GM06990 (cell line): ENCODE data around the gene CLEC1B.

ENCODE experiments used
- DNase-seq: peaks from one replicate; pipeline ENCODE4 v3.0.0-alpha.2; 2011; ENCODE audit not compliant: insufficient read length; ENCODE audit errors: extremely low read depth
- H3K27me3 ChIP-seq: replicated peaks from 2 replicates; pipeline ENCODE4 v1.6.0; 2011; ENCODE audit warnings: low read length; ENCODE audit not compliant: control insufficient read depth, insufficient read depth
- H3K36me3 ChIP-seq: 2 replicates; pipeline ENCODE4 v1.5.1; 2011; ENCODE audit warnings: low read length; ENCODE audit not compliant: control insufficient read depth, insufficient read depth
- H3K4me3 ChIP-seq: replicated peaks from 2 replicates; pipeline ENCODE4 v1.5.1; 2011; ENCODE audit warnings: low read depth, mild to moderate bottlenecking, control low read depth, low read length
- CTCF ChIP-seq: IDR thresholded peaks from 2 replicates; pipeline ENCODE4 v1.5.1; 2011; ENCODE audit warnings: low read length, control low read depth, mild to moderate bottlenecking, inconsistent platforms; ENCODE audit not compliant: insufficient read depth, poor library complexity, severe bottlenecking

Gene CLEC1B

DNA sequence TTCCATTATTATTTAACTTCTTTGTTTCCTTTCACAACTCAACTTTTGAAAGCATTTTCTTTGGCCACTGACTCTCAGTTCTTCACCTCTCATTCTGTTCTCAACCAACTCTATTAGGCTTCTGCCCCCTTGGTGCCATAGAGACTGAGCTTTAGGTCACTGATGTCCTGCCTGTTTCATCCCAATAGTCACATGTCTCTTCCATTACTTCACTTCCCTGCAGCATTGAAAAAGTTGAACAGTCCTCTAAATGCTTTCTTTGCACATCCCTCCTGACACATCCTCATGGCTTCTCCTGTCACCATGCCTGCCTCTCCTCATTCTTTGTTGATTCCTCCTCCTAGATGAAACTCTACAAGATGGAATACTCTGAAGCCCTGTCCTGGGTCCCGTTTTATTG, 25.0 kb downstream of the CLEC1B start:
- no peak for DNase-seq
- TF ChIP-seq CTCF: no peak
- Histone ChIP-seq H3K36me3 (no peaks in the 10 kb centered on the region), H3K27me3 (no peaks in the 10 kb centered on the region), H3K4me3 (no peak overlapping the region)

DNA sequence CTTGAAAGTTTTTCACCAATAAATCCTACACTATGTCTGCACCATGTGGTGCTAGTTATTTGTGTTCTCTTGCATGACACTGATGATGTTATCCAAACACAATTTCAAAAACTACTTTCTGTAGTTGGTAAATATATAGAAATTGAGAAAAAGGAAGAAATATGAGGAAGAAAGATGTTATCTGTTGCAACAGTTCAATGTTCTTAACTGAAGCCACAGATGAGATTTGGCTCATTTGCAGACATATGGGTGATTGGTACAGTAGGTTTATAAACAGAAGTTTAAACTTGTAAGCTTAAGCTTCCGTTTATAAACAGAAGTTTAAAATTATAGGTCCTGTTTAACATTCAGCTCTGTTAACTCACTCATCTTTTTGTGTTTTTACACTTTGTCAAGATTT, 27.7 kb downstream of the CLEC1B start, which contains the start of gene CLEC12A:
Gene CLEC12A (plus strand): TSS at position 229 of the 400 bp plus-strand sequence. CDS start 188 bp downstream, outside the sequence.
- TF ChIP-seq CTCF: no peak
- Histone ChIP-seq H3K36me3 (no peaks in the 10 kb centered on the region), H3K27me3 (no peaks in the 10 kb centered on the region), H3K4me3 (no peak within 1 kb of the TSS)
- DNase-seq: no peak

- DNase-seq: no peak
- Histone ChIP-seq H3K4me3 (no peak overlapping the region), H3K27me3 (no peaks in the 10 kb centered on the region), H3K36me3 (no peaks in the 10 kb centered on the region)
- TF ChIP-seq CTCF: no peak
Measured at GRCh38 chr12:9969673-9970072, 29.2 kb downstream of the CLEC1B start.

DNA sequence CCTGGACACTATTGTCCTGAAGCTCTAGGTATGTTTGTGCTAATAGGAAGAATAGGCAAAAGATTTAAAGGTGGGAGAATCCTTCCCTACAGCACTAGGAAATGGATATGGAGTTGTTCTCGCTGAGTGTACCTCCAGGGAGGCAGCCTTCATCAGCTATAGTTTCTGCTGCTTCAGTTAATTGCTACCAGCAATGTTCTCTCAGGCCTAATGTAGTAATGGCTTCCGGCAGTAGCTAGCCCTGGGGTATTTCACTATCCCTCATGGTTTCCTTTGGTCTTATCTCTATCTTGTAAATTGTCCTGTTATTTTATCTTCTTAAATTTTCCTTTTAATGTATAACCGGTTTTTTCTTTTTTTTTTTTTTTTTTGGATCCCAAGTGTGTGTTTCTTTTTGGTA, 37.0 kb downstream of the CLEC1B start:
- no peak overlapping the region for H3K4me3 ChIP-seq
- H3K36me3 ChIP-seq: no peaks in the 10 kb centered on the region
- no peak for TF ChIP-seq CTCF
- no peaks in the 10 kb centered on the region for H3K27me3 ChIP-seq
- no peak for DNase-seq

DNA sequence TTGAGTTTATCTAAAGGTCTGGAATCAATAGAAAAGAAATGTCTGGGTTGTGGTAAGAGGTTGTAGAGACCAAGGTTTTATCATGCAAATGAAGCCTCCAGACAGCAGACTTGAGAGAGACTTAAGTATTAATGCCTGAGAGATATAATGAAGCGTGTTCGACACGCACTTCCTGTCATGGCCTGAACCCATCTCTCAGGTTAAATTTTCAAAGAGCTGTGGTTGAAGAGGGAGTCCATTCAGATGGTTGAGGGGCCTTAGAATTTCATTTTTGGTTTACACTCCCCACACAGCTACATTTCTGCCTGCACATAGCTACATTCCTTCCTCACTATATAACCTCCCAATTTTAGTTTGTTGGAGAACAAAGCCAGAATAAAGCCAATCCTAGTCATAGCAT, 37.8 kb downstream of the CLEC1B start:
- Histone ChIP-seq H3K4me3 (no peak overlapping the region), H3K27me3 (no peaks in the 10 kb centered on the region), H3K36me3 (no peaks in the 10 kb centered on the region)
- no peak for TF ChIP-seq CTCF
- DNase-seq: no peak

DNA sequence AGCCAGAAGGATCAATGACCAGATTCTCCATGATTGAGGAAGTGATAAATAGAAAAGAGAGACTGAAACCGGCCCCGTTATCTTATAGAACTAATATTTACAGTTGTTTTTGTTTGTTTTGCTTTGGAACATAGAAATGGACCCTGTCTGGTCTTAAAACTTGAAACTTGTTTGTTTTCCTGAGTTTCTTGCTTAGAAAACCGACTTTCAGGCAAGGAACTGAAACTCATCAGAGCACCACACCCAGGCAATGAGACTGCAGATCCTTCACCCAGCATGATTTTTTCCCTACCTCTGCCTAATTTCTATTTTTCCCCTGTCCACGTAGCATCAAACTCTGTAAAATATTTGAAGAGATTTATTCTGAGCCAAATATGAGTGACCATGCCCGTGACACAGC, 38.3 kb downstream of the CLEC1B start:
- H3K27me3 ChIP-seq: no peaks in the 10 kb centered on the region
- no peak for DNase-seq
- no peak for TF ChIP-seq CTCF
- H3K4me3 ChIP-seq: no peak overlapping the region
- H3K36me3 ChIP-seq: no peaks in the 10 kb centered on the region
